ENCODE measurements around the gene PRORP. TPM values are rescaled to one million over a fixed set of nuclear protein-coding genes. Genes with fewer than 3 reads are reported as not detected.
"Not testable (repeated sequence)": the region's sequence is repeated elsewhere in the genome, so short reads cannot be mapped to it uniquely, and the experiment has no call there.

PRORP gene
- total RNA-seq, 2 experiments from 2014 or later, result 38.7 to 39.1 TPM

GRCh38 chr14:35124127-35124526, 1.8 kb downstream of the PRORP start:
- CTCF ChIA-PET, result interaction anchor here (0.8 to 1.3 kb wide), 2 partner anchors 98 to 105 kb away, joined by 3 read pairs; no protein-coding TSS in a partner anchor
- POLR2A ChIA-PET, result interaction anchor here (0.6 to 3.0 kb wide), 3 partner anchors 78 to 280 kb away, joined by 3 to 25 read pairs (median 4); partner anchors contain the start of gene NFKBIA

GRCh38 chr14:35133542-35134328, 11.4 kb downstream of the PRORP start:
- POLR2A ChIA-PET, result no interaction called here
- CTCF ChIA-PET, result interaction anchor here (0.6 kb wide), 2 partner anchors 27 to 622 kb away, joined by 3 to 4 read pairs; no protein-coding TSS in a partner anchor

- ChIA-PET POLR2A (no interaction called here), CTCF (interaction anchor here (0.6 kb wide), 1 partner anchor 529 kb away, joined by 3 read pairs; no protein-coding TSS in a partner anchor)
Observed at GRCh38 chr14:35134329-35135123, 12.2 kb downstream of the PRORP start.

GRCh38 chr14:35138585-35138984, 16.2 kb downstream of the PRORP start:
- ChIA-PET POLR2A (no interaction called here), CTCF (interaction anchor here (0.6 to 1.5 kb wide), 2 partner anchors 278 to 284 kb away, joined by 3 read pairs; no protein-coding TSS in a partner anchor)

- ChIA-PET CTCF (interaction anchor here (0.7 to 3.5 kb wide), 12 partner anchors 89 to 1900 kb away, joined by 3 to 30 read pairs (median 4); partner anchors contain the start of genes NFKBIA and PSMA6), POLR2A (interaction anchor here (1.3 to 1.8 kb wide), 2 partner anchors 264 to 276 kb away, joined by 3 to 9 read pairs; partner anchors contain the start of gene NFKBIA)
Observed at GRCh38 chr14:35140718-35141581, 18.6 kb downstream of the PRORP start.

GRCh38 chr14:35144029-35144428, 21.7 kb downstream of the PRORP start:
- ChIA-PET CTCF (interaction anchor here (0.6 to 1.7 kb wide), 2 partner anchors 132 to 269 kb away, joined by 3 to 6 read pairs; no protein-coding TSS in a partner anchor), POLR2A (no interaction called here)

- ChIA-PET CTCF (no interaction called here), POLR2A (no interaction called here)
Observed at GRCh38 chr14:35146711-35147149, 24.4 kb downstream of the PRORP start.

GRCh38 chr14:35147186-35147585, 24.8 kb downstream of the PRORP start:
- POLR2A ChIA-PET, result no interaction called here
- CTCF ChIA-PET, result no interaction called here

- ChIA-PET POLR2A (no interaction called here), CTCF (no interaction called here)
Observed at GRCh38 chr14:35147711-35148110, 25.4 kb downstream of the PRORP start.

- POLR2A ChIA-PET, result no interaction called here
Observed at GRCh38 chr14:35149239-35149638, 26.9 kb downstream of the PRORP start.

GRCh38 chr14:35152531-35152930, 30.2 kb downstream of the PRORP start:
- CTCF ChIA-PET, POLR2A ChIA-PET: not testable (repeated sequence)

More at GRCh38 chr14:35149239-35149638, 26.9 kb downstream of the PRORP start:
- CTCF ChIA-PET, result no interaction called here

GRCh38 chr14:35154016-35154415, 31.7 kb downstream of the PRORP start:
- CTCF ChIA-PET, result interaction anchor here (0.7 kb wide), 1 partner anchor 658 kb away, joined by 3 read pairs; no protein-coding TSS in a partner anchor

GRCh38 chr14:35155962-35156361, 33.6 kb downstream of the PRORP start:
- ChIA-PET CTCF (no interaction called here), POLR2A (no interaction called here)

More at GRCh38 chr14:35154016-35154415, 31.7 kb downstream of the PRORP start:
- POLR2A ChIA-PET, result no interaction called here

GRCh38 chr14:35158491-35158890, 36.1 kb downstream of the PRORP start:
- CTCF ChIA-PET, result no interaction called here
- POLR2A ChIA-PET, result no interaction called here

GRCh38 chr14:35158951-35159653, 36.8 kb downstream of the PRORP start:
- CTCF ChIA-PET, result no interaction called here
- POLR2A ChIA-PET, result interaction anchor here (1.5 kb wide), 1 partner anchor 245 kb away, joined by 7 read pairs; the partner anchor contains the start of gene NFKBIA

- ChIA-PET POLR2A (interaction anchor here (1.0 to 1.5 kb wide), 2 partner anchors 244 to 256 kb away, joined by 3 to 7 read pairs; partner anchors contain the start of gene NFKBIA), CTCF (no interaction called here)
Observed at GRCh38 chr14:35159742-35160409, 37.5 kb downstream of the PRORP start.

GRCh38 chr14:35161231-35161630, 38.9 kb downstream of the PRORP start:
- ChIA-PET CTCF (no interaction called here), POLR2A (no interaction called here)

GRCh38 chr14:35163384-35163783, 41.0 kb downstream of the PRORP start:
- POLR2A ChIA-PET, result no interaction called here

More at GRCh38 chr14:35163384-35163783, 41.0 kb downstream of the PRORP start:
- CTCF ChIA-PET, result no interaction called here

All from activated CD8-positive, alpha-beta memory T cell treated with anti-CD3 and anti-CD28 coated beads for 36 hours (primary cell).